Transverse colon (tissue), 4 donors: ENCODE data around the gene HOXB2.

Experiments
- CTCF ChIP-seq, 5 experiments: fragments of 200-600 bp in 3 of 5; fragments of 450-650 bp in 2 of 5; sonication (generic) in 3 of 5; IDR thresholded peaks; 1 replicate in 2 of 5; 2 replicates in 3 of 5; pipeline ENCODE4 v1.5.1; 2016 to 2017; ENCODE audit warnings: antibody characterized with exemption in 5 of 5, inconsistent platforms in 3 of 5, mild to moderate bottlenecking in 2 of 5, moderate library complexity in 1 of 5
- EP300 ChIP-seq: sonication (generic); formaldehyde crosslinking; IDR thresholded peaks from one replicate; pipeline ENCODE4 v1.6.1; 2017; ENCODE audit warnings: antibody characterized with exemption, low read depth
- POLR2A ChIP-seq: fragments of 450-650 bp; IDR thresholded peaks from one replicate; pipeline ENCODE4 v1.6.1; 2016; ENCODE audit warnings: antibody characterized with exemption, mild to moderate bottlenecking, moderate library complexity
- POLR2AphosphoS5 ChIP-seq, 3 donors: sonication (generic); formaldehyde crosslinking; IDR thresholded peaks; one replicate each; pipeline ENCODE4 v1.6.1; 2016; ENCODE audit warnings: antibody characterized with exemption in 3 of 3

- TF ChIP-seq CTCF (IDR thresholded peaks at IDR 0.05): no peak
- no peak for TF ChIP-seq POLR2A
- TF ChIP-seq EP300: no peak
- no peak for TF ChIP-seq POLR2AphosphoS5 (IDR thresholded peaks at IDR 0.05)
Measured at GRCh38 chr17:48556229-48556575, 11.3 kb upstream of the HOXB2 start.
